Astrocyte of the spinal cord (primary cell): ENCODE data around the gene WDR1.

Experiments used
- DNase-seq: peaks from one replicate; pipeline ENCODE4 v3.0.0; 2011; ENCODE audit warnings: low read depth, low spot score
- H3K4me3 ChIP-seq: 2 replicates; pipeline ENCODE4 v1.5.1; 2011; ENCODE audit warnings: low read depth, mild to moderate bottlenecking, low read length, moderate library complexity
- in situ Hi-C: cut with HindIII; loops from 2 replicates; pipeline ENCODE4 v1.10.0; 2017; ENCODE audit warnings: low sequenced_read_pairs
- TF ChIP-seq, protein P1 (sequence below): IDR thresholded peaks from 2 replicates; pipeline ENCODE4 v1.5.1; 2012; ENCODE audit warnings: low read depth, mild to moderate bottlenecking, low read length, inconsistent platforms

WDR1 gene

DNA sequence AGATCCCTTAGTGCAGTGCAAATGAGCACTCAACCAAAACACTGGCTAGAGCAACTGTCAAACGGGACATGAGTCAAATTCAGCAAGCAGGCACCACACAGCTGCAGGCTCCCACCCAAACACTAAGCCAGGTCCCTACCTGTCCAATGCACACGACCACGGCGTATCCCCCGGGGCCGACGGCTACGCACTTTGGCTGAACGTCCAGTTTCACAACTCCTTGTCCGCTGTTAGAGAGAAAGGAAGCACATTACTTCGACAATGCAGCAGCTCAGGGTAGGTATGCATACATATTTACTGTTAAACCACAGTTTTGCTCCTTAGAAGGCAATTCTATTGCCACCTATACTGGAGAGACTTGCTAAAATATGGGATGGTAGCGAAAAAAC is 35.4 kb downstream of the WDR1 start:
- in situ Hi-C loops: no loop called here
- no peak overlapping the region for H3K4me3 ChIP-seq

DNA sequence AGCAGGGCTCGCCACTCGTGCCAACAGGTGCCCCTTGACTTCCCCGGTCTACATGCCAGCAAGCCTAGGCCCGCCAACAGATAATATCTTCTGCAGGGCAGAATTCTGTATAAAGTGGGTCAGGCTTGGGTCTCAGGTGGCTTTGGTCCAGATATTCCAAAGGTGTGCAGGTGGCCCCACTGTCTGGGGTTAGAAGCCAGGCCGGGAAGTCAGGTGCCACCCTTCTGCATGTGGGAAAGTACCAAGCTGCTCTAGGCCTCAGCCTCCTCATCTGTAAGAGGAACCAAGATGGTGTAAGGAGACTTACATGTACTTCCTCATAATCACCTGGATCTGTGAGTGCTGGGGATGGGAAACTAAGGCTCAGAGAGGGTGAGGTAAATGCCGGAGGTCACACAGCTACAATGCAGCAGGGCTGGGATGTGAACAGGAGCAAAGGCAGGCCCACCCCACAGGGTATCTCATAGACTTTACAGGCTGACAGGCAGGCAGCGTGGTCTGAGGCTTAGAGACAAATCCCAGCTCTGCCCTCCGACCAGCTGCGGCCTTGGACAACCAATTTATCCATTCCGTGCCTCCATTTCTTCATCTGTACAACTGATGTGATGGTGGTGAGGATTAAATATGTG is 35.9 kb downstream of the WDR1 start:
- no peak overlapping the region for H3K4me3 ChIP-seq
- TF ChIP-seq, protein P1, sequence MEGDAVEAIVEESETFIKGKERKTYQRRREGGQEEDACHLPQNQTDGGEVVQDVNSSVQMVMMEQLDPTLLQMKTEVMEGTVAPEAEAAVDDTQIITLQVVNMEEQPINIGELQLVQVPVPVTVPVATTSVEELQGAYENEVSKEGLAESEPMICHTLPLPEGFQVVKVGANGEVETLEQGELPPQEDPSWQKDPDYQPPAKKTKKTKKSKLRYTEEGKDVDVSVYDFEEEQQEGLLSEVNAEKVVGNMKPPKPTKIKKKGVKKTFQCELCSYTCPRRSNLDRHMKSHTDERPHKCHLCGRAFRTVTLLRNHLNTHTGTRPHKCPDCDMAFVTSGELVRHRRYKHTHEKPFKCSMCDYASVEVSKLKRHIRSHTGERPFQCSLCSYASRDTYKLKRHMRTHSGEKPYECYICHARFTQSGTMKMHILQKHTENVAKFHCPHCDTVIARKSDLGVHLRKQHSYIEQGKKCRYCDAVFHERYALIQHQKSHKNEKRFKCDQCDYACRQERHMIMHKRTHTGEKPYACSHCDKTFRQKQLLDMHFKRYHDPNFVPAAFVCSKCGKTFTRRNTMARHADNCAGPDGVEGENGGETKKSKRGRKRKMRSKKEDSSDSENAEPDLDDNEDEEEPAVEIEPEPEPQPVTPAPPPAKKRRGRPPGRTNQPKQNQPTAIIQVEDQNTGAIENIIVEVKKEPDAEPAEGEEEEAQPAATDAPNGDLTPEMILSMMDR: no peak
- in situ Hi-C loops: no loop called here
- no peak for DNase-seq

More for the DNA sequence above, 35.4 kb downstream of the WDR1 start:
- DNase-seq: no peak
- TF ChIP-seq, protein P1: no peak

- in situ Hi-C loops: no loop called here
- TF ChIP-seq, protein P1: no peak
- no peak for DNase-seq
- H3K4me3 ChIP-seq: no peak overlapping the region
These were observed 36.5 kb downstream of the WDR1 start for GRCh38 chr4:10079912-10080588.

GRCh38 chr4:10079256-10079655 is 37.3 kb downstream of the WDR1 start:
- in situ Hi-C loops: no loop called here
- TF ChIP-seq, protein P1: no peak

GRCh38 chr4:10078481-10079233 is 37.9 kb downstream of the WDR1 start:
- in situ Hi-C loops: no loop called here
- no peak overlapping the region for H3K4me3 ChIP-seq
- TF ChIP-seq, protein P1: no peak
- DNase-seq: no peak

More at GRCh38 chr4:10079256-10079655, 37.3 kb downstream of the WDR1 start:
- DNase-seq: no peak
- H3K4me3 ChIP-seq: no peak overlapping the region

DNA sequence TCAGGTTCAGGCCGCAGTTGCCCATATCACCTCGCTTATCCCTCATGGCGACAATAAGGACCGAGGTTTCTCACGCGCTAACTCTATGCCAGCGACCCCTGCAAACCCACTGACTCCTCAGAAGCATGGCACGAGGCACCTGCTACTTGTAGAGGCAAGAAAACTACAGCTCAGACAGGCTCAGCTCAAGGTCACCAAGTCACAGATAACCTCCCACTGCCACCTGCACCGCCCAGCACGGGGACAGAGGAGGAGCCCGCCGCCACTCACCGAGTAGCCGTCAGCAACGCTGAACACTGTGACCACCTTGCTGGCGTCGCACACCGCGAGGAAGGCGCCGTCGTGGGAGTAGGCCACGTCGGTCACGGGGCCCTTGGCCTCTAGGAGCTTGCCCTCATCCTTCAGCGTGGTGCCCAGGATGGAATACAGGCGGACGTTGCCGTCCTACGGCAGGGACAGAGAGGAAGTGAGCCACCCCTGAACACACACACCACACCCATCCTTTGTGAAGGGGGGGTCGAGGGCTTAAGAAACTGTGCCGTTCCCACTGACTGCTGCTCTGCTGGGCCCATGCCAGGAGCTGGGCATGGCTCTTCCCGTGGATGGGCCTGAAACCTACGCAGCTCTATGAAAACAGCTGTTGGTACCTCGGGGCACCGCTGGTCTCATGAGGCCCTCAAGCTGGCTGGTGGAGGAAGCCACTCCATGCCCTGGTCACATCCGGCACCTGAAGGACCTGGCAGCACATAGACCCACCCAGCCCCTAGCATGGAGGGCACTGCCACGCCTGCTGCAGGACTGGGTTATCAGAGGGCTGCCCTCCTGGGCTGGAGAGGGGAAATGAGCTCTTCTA is 38.9 kb downstream of the WDR1 start:
- TF ChIP-seq, protein P1: no peak
- H3K4me3 ChIP-seq: no peak overlapping the region
- no peak for DNase-seq
- in situ Hi-C loops: no loop called here
